GM18505 (cell line): ENCODE results near the gene SIK3.

Experiments used
- ATAC-seq: cut with Tn5 transposase; IDR thresholded peaks from one replicate; pipeline ENCODE4 v1.9.1; 2021; ENCODE audit not compliant: unreplicated experiment
- POLR2A ChIP-seq: IDR thresholded peaks from 4 replicates; pipeline ENCODE4 v1.6.1; 2011; ENCODE audit warnings: borderline replicate concordance; ENCODE audit not compliant: insufficient read depth, insufficient read length; ENCODE audit errors: extremely low read depth

Gene SIK3

DNA sequence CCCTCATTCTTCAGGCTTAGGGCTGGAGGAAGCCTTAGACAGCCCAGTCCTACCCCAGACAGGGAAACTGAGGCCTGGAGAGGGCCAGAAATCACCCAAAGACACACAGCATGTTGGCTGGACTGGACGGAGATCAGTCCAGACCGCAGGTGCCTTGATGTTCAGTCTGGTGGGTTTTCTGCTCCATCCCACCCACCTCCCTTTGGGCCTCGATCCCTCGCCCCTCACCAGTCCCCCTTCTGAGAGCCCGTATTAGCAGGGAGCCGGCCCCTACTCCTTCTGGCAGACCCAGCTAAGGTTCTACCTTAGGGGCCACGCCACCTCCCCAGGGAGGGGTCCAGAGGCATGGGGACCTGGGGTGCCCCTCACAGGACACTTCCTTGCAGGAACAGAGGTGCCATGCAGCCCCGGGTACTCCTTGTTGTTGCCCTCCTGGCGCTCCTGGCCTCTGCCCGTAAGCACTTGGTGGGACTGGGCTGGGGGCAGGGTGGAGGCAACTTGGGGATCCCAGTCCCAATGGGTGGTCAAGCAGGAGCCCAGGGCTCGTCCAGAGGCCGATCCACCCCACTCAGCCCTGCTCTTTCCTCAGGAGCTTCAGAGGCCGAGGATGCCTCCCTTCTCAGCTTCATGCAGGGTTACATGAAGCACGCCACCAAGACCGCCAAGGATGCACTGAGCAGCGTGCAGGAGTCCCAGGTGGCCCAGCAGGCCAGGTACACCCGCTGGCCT, 267.9 kb downstream of the SIK3 start:
- TF ChIP-seq POLR2A = no peak
- no peak for ATAC-seq

DNA sequence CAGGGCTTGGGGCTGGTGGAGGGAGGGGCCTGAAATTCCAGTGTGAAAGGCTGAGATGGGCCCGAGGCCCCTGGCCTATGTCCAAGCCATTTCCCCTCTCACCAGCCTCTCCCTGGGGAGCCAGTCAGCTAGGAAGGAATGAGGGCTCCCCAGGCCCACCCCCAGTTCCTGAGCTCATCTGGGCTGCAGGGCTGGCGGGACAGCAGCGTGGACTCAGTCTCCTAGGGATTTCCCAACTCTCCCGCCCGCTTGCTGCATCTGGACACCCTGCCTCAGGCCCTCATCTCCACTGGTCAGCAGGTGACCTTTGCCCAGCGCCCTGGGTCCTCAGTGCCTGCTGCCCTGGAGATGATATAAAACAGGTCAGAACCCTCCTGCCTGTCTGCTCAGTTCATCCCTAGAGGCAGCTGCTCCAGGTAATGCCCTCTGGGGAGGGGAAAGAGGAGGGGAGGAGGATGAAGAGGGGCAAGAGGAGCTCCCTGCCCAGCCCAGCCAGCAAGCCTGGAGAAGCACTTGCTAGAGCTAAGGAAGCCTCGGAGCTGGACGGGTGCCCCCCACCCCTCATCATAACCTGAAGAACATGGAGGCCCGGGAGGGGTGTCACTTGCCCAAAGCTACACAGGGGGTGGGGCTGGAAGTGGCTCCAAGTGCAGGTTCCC, 268.6 kb downstream of the SIK3 start, which contains the start of gene APOC3:
APOC3 (plus strand) TSS at position 383 of the 659 bp plus-strand sequence. CDS start 676 bp downstream, outside the sequence.
- ATAC-seq = no peak

DNA sequence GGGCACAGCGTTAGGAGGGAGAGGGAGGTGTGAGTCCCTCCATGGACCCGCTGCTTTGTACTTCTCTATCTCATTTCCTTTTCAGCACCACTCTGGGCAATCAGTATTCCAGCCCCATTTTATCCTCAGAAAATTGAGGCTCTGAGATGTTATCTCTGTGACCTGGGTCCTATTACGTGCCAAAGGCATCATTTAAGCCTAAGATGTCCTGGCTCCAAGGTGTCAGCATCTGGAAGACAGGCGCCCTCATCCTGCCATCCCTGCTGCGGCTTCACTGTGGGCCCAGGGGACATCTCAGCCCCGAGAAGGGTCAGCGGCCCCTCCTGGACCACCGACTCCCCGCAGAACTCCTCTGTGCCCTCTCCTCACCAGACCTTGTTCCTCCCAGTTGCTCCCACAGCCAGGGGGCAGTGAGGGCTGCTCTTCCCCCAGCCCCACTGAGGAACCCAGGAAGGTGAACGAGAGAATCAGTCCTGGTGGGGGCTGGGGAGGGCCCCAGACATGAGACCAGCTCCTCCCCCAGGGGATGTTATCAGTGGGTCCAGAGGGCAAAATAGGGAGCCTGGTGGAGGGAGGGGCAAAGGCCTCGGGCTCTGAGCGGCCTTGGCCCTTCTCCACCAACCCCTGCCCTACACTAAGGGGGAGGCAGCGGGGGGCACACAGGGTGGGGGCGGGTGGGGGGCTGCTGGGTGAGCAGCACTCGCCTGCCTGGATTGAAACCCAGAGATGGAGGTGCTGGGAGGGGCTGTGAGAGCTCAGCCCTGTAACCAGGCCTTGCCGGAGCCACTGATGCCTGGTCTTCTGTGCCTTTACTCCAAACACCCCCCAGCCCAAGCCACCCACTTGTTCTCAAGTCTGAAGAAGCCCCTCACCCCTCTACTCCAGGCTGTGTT, 269.4 kb downstream of the SIK3 start:
- ATAC-seq = no peak
- no peak for TF ChIP-seq POLR2A

More for the DNA sequence above, 268.6 kb downstream of the SIK3 start, which contains the start of gene APOC3:
- no peak for TF ChIP-seq POLR2A

DNA sequence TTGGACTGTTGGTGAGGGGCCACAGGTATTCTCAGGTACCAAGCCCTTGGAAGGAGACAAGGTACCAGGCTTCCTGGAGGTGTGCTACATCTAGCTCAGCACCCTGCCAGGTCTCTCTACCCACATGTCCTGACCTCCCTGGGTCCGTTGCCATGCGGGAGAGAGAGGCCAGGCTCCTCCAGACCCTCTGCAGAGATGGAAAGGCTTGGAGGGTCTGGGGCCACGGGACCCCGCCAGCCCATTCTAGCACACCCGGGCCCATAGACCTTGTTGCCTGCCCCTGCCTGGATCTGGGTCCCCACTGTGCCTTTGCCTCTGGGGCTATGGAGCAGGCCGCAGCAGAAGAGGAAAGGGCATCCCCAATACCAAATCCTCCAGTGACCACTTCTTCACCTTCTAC, 270.8 kb downstream of the SIK3 start:
- no peak for ATAC-seq
- no peak for TF ChIP-seq POLR2A

DNA sequence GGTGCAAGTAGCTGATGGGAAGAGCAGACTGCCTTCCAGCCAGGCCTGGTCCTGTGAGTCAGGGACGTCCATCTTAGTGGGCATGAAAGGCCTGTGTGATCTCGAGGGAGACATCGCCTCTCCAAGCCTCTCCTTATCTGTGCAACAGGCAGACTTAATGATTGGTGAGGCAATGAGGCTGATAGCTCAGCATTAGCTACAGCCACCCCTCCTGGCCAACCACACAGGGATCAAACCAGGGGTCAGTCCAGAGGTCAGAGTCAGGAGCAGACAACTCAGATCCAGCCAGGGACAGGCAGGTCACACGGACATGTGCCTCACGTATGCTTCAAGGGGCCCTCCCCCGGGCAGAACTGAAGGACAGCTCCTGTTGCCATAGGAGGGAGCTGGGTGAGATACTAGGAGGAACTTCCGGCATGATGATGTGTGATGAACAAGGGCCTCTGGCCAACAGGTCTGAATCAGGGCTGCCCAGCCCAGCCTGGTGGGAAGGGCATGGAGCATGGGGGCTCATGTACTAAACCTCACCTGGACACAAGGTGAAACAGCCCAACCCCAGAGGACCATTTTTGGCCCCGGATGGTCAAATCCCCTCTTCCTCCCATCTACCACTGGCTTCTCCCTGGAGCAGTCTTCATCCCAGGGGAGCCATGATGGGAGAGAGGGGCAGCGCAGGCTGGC, 271.3 kb downstream of the SIK3 start:
- ATAC-seq = no peak
- TF ChIP-seq POLR2A = no peak

DNA sequence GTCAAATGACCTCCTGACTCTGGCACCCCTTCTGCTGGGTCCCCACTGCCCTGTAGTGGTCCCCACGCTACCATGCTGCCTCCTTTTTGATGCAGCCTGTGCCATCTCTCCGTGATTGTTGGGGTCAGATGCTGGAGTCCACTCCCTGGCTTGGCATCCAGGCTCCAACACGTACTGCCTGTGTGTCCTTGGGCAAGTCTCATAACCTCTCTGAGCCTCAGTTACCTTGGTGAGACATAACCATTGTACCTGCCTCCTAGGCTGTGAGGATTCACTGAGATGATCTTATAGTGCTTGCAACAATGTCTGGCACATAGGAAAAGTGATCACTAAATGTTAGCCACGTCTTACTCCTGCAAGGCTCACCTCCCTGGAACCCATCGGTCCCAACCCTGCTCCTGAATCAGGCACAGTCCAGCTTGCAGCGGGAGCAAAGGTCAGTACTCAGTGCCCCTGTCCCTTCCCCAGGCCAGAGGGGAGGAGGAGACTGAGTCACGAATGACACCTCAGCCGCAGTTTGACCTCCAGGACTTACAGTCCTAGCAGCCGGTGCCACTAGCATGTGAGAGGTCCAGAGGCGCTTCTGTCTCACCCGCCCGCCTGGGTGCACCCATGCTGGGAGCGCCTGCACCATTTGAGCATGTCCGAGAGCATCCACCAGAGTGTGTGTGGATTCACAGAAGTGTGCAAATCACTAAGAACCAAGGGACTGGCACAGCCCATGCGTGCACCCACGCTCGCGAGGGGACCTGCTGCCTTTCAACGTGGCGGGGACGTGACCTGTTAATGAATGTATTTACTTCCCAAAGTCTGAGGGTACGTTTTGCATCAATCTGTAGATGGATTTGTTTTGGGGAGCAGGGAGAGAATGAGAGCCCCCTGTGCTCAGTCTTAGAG, 272.1 kb downstream of the SIK3 start:
- ATAC-seq = no peak
- no peak for TF ChIP-seq POLR2A

DNA sequence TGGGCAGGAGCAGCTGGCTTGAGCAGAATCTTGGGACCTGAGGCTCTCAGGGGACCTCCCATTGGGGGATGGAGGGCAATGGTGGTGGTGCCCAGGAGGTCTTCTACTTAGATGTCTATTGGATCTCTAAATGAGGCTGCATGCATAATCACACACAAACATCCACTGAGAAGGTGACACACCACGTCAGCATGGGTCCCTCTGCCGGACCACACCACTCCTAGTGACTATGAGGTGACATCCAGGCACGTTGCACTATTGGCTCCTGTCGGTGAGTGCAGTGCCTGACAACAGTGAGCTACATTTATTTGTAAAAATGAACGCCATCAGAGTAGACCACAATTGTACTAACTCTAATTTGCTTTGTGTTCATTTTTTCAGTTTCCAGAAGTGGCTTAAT, 272.8 kb downstream of the SIK3 start:
- TF ChIP-seq POLR2A = no peak
- no peak for ATAC-seq

DNA sequence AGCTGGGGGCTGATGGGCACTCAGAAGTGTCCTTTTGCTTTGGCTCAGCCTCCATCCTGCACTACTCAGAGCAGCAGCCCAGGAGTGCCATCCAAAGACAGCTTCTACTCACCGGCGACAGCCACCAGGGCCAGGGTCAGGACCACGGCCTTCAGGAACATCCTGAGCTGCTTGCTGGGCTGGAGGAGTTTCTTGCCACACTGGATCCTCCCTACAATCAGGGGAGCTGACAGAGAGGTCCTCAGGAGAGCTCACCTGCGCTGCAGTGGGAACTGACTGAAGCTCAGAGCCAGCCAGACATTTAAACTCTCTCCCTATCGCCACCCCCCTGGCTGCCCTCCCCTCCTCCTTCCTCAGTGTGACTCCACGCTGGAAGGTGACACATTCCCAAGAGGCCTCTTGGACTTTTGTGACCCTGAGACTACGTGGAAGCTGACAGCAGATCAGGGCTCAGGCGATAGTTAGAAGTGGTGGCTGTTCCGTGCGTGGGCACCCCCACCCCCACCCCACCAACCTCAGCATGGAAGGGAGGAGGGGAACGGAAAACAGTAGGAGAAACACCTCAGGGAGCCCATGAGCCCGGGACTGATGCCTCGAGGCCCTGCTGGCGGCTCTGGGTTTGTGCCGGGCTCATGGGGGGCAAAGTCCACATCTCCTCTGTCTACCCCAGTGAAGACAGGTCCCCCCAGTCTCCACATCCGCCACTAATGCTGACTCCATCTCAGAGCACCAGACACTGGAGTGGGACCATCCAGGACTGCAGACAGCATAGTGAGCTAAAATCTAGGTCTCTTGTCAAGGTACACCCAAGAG, 275.0 kb downstream of the SIK3 start, which contains the start of gene APOA4:
APOA4 (minus strand) TSS at position 274 of the 813 bp plus-strand sequence; CDS start at position 161, 113 bp downstream.
- ATAC-seq = no peak
- no peak for TF ChIP-seq POLR2A

DNA sequence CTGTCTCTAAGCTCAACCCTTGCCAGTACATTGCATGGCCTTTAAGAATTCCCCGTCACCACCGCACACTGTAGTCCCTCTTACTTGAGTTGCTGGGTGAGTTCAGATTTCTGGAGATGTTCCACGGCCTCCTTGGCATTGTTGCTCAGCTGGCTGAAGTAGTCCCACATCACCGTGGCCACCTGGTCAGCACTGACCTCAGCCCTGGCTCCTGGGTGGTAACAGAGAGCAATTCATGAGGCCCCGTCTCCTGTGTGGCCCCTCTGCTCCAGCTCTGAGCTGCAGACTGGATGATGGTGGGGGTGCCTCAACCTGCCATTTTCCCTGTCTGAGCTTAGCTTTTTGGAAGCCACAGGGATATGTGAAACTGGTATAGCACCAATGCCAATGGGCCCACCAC, 275.7 kb downstream of the SIK3 start:
- ATAC-seq = no peak
- TF ChIP-seq POLR2A = no peak

DNA sequence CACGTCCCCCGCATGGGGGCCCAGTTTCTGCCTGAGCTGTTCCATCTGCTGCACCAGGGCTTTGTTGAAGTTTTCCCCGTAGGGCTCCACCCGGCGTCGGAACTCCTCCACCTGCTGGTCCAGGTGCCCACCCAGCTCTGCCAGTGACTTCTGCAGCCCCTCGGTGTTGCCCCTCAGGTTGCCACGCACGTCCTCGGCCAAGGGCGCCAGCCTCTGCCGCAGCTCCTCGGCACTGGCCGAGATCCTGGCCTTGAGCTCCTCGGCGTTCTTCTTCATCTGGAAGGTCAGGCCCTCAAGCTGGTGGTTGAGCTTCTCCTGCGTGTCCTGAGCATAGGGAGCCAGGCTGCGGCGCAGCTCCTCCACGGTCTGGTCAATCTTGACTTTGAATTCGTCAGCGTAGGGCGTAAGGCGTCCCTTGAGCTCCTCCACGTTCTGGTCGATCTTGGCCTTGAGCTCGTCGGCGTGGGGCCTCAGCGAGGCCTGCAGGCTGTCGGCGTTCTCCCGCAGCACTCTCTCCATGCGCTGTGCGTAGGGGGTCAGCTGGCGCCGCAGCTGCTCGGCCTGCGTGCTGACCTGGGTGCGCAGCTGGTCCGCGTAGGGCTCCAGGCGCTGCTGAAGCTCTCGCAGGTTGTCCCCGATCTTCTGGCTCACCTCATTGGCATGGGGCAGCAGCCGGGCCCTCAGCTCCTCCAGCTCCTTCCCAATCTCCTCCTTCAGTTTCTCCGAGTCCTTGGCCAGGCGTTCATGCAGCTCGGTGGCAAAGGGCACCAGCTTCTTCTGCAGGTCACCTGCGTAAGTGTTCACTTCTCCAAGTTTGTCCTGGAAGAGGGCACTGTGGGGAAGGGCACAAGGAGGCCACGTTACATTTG, 276.9 kb downstream of the SIK3 start:
- no peak for ATAC-seq
- no peak for TF ChIP-seq POLR2A

DNA sequence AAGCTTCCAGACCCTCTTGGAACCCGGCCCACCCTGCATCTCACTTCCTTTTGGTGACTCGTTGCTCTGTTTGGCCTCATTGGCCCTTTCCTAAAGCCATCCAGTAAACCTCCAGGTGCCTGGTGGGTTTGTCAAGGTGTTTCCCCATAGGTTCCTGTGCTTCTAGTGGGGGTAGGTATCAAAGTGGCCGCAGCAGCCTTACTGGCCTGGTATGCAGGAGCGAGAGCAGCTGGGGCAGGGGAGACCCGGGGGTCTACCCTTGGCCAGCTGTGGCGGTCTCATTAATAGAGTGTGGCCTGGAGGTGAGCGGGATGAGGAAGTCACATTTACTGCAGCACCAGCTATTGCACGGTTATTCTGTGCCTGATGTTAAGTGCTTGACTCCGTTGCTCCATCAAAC, 279.2 kb downstream of the SIK3 start:
- TF ChIP-seq POLR2A = no peak
- ATAC-seq = no peak

DNA sequence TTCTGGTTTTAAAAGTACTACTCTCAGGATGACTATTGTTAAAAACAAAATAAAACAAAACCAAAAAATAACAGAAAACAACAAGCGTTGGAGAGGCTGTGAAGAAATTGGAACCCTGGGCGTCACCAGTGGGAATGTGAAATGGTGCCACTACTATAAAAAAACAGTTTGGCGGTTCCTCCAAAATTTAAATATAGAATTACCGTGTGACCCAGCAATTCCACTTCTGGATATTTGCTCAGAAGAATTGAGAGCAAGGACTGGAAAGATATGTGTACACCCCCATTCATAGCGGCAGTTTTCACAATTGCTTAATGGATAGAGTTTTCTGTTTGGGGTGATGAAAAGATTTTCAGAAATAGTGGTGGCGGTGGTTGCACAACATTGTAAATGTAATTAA, 283.7 kb downstream of the SIK3 start:
- TF ChIP-seq POLR2A = no peak

More for the DNA sequence above, 283.7 kb downstream of the SIK3 start:
- no peak for ATAC-seq
